IMR-90 (cell line): ENCODE measurements around the gene RBFOX2. TPM values are rescaled to one million over a fixed set of nuclear protein-coding genes. Genes with fewer than 3 reads are reported as not detected.

Source experiments
- ATAC-seq: fragments of 200-7000 bp; cut with Tn5 transposase; 2 replicates; pipeline ENCODE4 v1.9.1; 2020; ENCODE audit warnings: low read depth, mild to moderate bottlenecking, moderate library complexity
- BruUV-seq: library from RNA; stranded (reverse); fragments of 400-500 nt; replicated peaks from 2 replicates; lab custom pipeline; 2021; lab: Mats Ljungman, UMichigan
- CTCF ChIA-PET: fragments of 300-600 bp; formaldehyde crosslinking; extraction: SDS; loops from one replicate; lab custom pipeline; 2021; ENCODE audit warnings: antibody characterized with exemption; lab: Yijun Ruan, JAX
- POLR2A ChIA-PET: fragments of 300-600 bp; sonication (Branson Sonifier 250); formaldehyde crosslinking; loops from one replicate; lab custom pipeline; 2022; ENCODE audit warnings: antibody characterized with exemption; ENCODE audit not compliant: unreplicated experiment; lab: Charles Lee
- DNase-seq: peaks from one replicate; pipeline ENCODE4 v3.0.0; 2013
- H2AFZ ChIP-seq: replicated peaks from 2 replicates; pipeline ENCODE3; 2013; ENCODE audit warnings: low read length, mild to moderate bottlenecking; ENCODE audit not compliant: poor library complexity
- H2AK5ac ChIP-seq: 2 replicates; pipeline ENCODE4 v1.6.1; 2013; ENCODE audit warnings: low read depth, low read length, inconsistent platforms
- H2AK9ac ChIP-seq: replicated peaks from 2 replicates; pipeline ENCODE3; 2013; ENCODE audit warnings: mild to moderate bottlenecking, low read depth, low read length, moderate library complexity; ENCODE audit not compliant: poor library complexity
- H2BK120ac ChIP-seq: 2 replicates; pipeline ENCODE4 v1.6.1; 2013; ENCODE audit warnings: low read depth, low read length, inconsistent platforms
- H2BK15ac ChIP-seq: 3 replicates; pipeline ENCODE4 v1.6.1; 2013; ENCODE audit warnings: low read depth, low read length, inconsistent platforms
- H2BK20ac ChIP-seq: 2 replicates; pipeline ENCODE4 v1.6.1; 2013; ENCODE audit warnings: low read depth, mild to moderate bottlenecking, inconsistent platforms, low read length, moderate library complexity
- H2BK5ac ChIP-seq: 2 replicates; pipeline ENCODE4 v1.6.1; 2013; ENCODE audit warnings: mild to moderate bottlenecking, low read depth, low read length, inconsistent platforms; ENCODE audit not compliant: poor library complexity, severe bottlenecking
- H3K14ac ChIP-seq: replicated peaks from 2 replicates; pipeline ENCODE4 v1.6.1; 2013; ENCODE audit warnings: low read depth, low read length, inconsistent platforms
- H3K18ac ChIP-seq: 2 replicates; pipeline ENCODE4 v1.6.1; 2013; ENCODE audit warnings: low read depth, low read length, control low read depth
- H3K23ac ChIP-seq: 2 replicates; pipeline ENCODE4 v1.6.1; 2013; ENCODE audit warnings: low read depth, low read length, inconsistent platforms
- H3K27ac ChIP-seq: 2 replicates; pipeline ENCODE4 v1.5.1; 2013; ENCODE audit warnings: mild to moderate bottlenecking, control low read depth, low read length; ENCODE audit not compliant: insufficient read depth
- H3K27me3 ChIP-seq: 2 replicates; pipeline ENCODE4 v1.6.1; 2013; ENCODE audit warnings: low read length; ENCODE audit not compliant: control insufficient read depth, insufficient read depth
- H3K36me3 ChIP-seq: 2 replicates; pipeline ENCODE4 v1.6.1; 2013; ENCODE audit warnings: low read length, mixed read lengths; ENCODE audit not compliant: control insufficient read depth, insufficient read depth
- H3K4ac ChIP-seq: 2 replicates; pipeline ENCODE4 v1.6.1; 2013; ENCODE audit warnings: low read depth, low read length, inconsistent platforms
- H3K4me1 ChIP-seq: 2 replicates; pipeline ENCODE4 v1.6.1; 2013; ENCODE audit warnings: low read length, mixed read lengths; ENCODE audit not compliant: control insufficient read depth, insufficient read depth
- H3K4me2 ChIP-seq: 2 replicates; pipeline ENCODE4 v1.6.1; 2013; ENCODE audit warnings: low read depth, mild to moderate bottlenecking, control low read depth, low read length, moderate library complexity
- H3K4me3 ChIP-seq: 2 replicates; pipeline ENCODE4 v1.5.1; 2013; ENCODE audit warnings: low read depth, mild to moderate bottlenecking, control low read depth, low read length, moderate library complexity; ENCODE audit not compliant: insufficient read depth
- H3K56ac ChIP-seq: 2 replicates; pipeline ENCODE4 v1.6.1; 2013; ENCODE audit warnings: low read length, inconsistent platforms; ENCODE audit not compliant: insufficient read depth; ENCODE audit errors: extremely low read depth
- H3K79me1 ChIP-seq, 2 experiments: 2 replicates each; pipeline ENCODE4 v1.6.1; 2013; ENCODE audit warnings: low read length in 2 of 2, inconsistent platforms in 1 of 2, low read depth in 1 of 2
- H3K9ac ChIP-seq: 2 replicates; pipeline ENCODE4 v1.6.1; 2013; ENCODE audit warnings: low read depth, low read length, control low read depth
- H3K9me1 ChIP-seq: 2 replicates; pipeline ENCODE4 v1.6.1; 2013; ENCODE audit warnings: low read length, inconsistent platforms; ENCODE audit not compliant: insufficient read depth
- H3K9me3 ChIP-seq: 2 replicates; pipeline ENCODE4 v1.6.1; 2013; ENCODE audit warnings: low read length; ENCODE audit not compliant: control insufficient read depth, insufficient read depth
- H4K20me1 ChIP-seq: 2 replicates; pipeline ENCODE4 v1.6.1; 2013; ENCODE audit warnings: low read length, inconsistent platforms; ENCODE audit not compliant: insufficient read depth
- H4K5ac ChIP-seq: 2 replicates; pipeline ENCODE4 v1.6.1; 2013; ENCODE audit warnings: mild to moderate bottlenecking, low read depth, low read length, control low read depth
- H4K8ac ChIP-seq, 2 experiments: 2 replicates each; pipeline ENCODE4 v1.6.1; 2013; ENCODE audit warnings: low read depth in 2 of 2, low read length in 2 of 2, control low read depth in 1 of 2, inconsistent platforms in 1 of 2
- H4K91ac ChIP-seq: 2 replicates; pipeline ENCODE4 v1.6.1; 2013; ENCODE audit warnings: low read depth, low read length, inconsistent platforms; ENCODE audit not compliant: insufficient read depth
- CTCF ChIP-seq: conservative IDR thresholded peaks from 2 replicates; pipeline ENCODE4 v1.5.1; 2012; ENCODE audit warnings: mild to moderate bottlenecking, low read depth, low read length, improper control_type of control experiment
- MXI1 ChIP-seq: IDR thresholded peaks from 2 replicates; pipeline ENCODE4 v1.6.1; 2012; ENCODE audit warnings: low read depth, mild to moderate bottlenecking, low read length, moderate library complexity, borderline replicate concordance
- RCOR1 ChIP-seq: IDR thresholded peaks from 2 replicates; pipeline ENCODE4 v1.6.1; 2012; ENCODE audit warnings: mild to moderate bottlenecking, low read length, improper control_type of control experiment; ENCODE audit not compliant: insufficient replicate concordance
- dilution Hi-C: fragments of 300-500 bp; cut with HindIII; formaldehyde crosslinking; loops from one replicate; pipeline ENCODE4 v1.14.3; 2018; ENCODE audit warnings: low sequenced_read_pairs; ENCODE audit not compliant: unreplicated experiment
- in situ Hi-C: fragments of 300-500 bp; cut with MboI; formaldehyde crosslinking; loops from 3 replicates; pipeline ENCODE4 v1.14.3; 2019; ENCODE audit warnings: low sequenced_read_pairs, inconsistent platforms, mixed read lengths
- intact Hi-C: fragments of 100-400 bp; cut with micrococcal nuclease; formaldehyde crosslinking; loops from 2 replicates; pipeline ENCODE4 v1.10.0; 2022
- polyA plus RNA-seq, 3 experiments: library from polyadenylated mRNA; depleted of rRNA; stranded (reverse); fragments of >200 nt; gene quantifications; 2 replicates each; pipeline ENCODE4 v1.2.3, GENCODE V29; 2012; ENCODE audit warnings: low replicate concordance in 1 of 3
- total RNA-seq: library from RNA; depleted of rRNA; stranded (reverse); fragments of >200 nt; gene quantifications from 2 replicates; pipeline ENCODE4 v1.2.3, GENCODE V29; 2012

RBFOX2 gene
- total and polyA plus RNA-seq, 2 of the 4 experiments (the other 2 are of a cell fraction) = 146 to 178 TPM

GRCh38 chr22:35952576-35952975 is 76.0 kb downstream of the RBFOX2 start:
- H2BK15ac ChIP-seq = no peak overlapping the region
- H4K91ac ChIP-seq = no peak overlapping the region
- no peak overlapping the region for H3K27ac ChIP-seq
- no peak overlapping the region for H2AK9ac ChIP-seq
- H2BK120ac ChIP-seq = no peak overlapping the region
- H3K9me1 ChIP-seq = peaks cover 12% of the 10 kb centered on the region
- no peak overlapping the region for H3K56ac ChIP-seq
- no peak overlapping the region for H3K18ac ChIP-seq
- H3K9ac ChIP-seq = no peak overlapping the region
- peaks cover 35% of the 10 kb centered on the region for H4K20me1 ChIP-seq
- H2BK20ac ChIP-seq = no peak overlapping the region
- intact Hi-C loops (no loop called here), in situ Hi-C loops (no loop called here), dilution Hi-C loops (no loop called here)
- no peak overlapping the region for H3K4ac ChIP-seq
- BruUV-seq = no TSS peak
- no peak overlapping the region for H4K8ac ChIP-seq
- ATAC-seq = no peak
- H3K14ac ChIP-seq = no peak overlapping the region
- peaks cover 11% of the 10 kb centered on the region for H3K4me1 ChIP-seq
- H2BK5ac ChIP-seq = no peak overlapping the region
- no peak overlapping the region for H4K5ac ChIP-seq
- ChIA-PET POLR2A (no interaction called here), CTCF (interaction anchor here (1.6 kb wide), 1 partner anchor 113 kb away, joined by 4 read pairs; no protein-coding TSS in a partner anchor)
- TF ChIP-seq MXI1 = no peak
- no peak for TF ChIP-seq RCOR1
- no peak for TF ChIP-seq CTCF
- DNase-seq = no peak
- no peak overlapping the region for H3K4me3 ChIP-seq
- no peak overlapping the region for H3K23ac ChIP-seq
- H2AK5ac ChIP-seq = no peak overlapping the region
- no peaks in the 10 kb centered on the region for H3K9me3 ChIP-seq
- H3K36me3 ChIP-seq = no peaks in the 10 kb centered on the region
- no peak overlapping the region for H3K4me2 ChIP-seq
- no peaks in the 10 kb centered on the region for H3K27me3 ChIP-seq
- no peak overlapping the region for H2AFZ ChIP-seq
- H3K79me1 ChIP-seq = peaks cover 23 to 68% of the 10 kb centered on the region in 2 experiments
